HCT116 (cell line): ENCODE results near the gene DNM1L. TPM values are rescaled to one million over a fixed set of nuclear protein-coding genes. Genes with fewer than 3 reads are reported as not detected.
"Not testable (repeated sequence)": the region's sequence is repeated elsewhere in the genome, so short reads cannot be mapped to it uniquely, and the experiment has no call there.

Experiments
- ATAC-seq: fragments of 200-7000 bp; cut with Tn5 transposase; 2 replicates; pipeline ENCODE4 v1.9.1; 2020; ENCODE audit warnings: mild to moderate bottlenecking, moderate library complexity
- BruUV-seq: library from RNA; stranded (reverse); fragments of 400-500 nt; replicated peaks from 2 replicates; lab custom pipeline; 2021; lab: Mats Ljungman, UMichigan
- CTCF ChIA-PET: fragments of 300-600 bp; sonication (Branson Sonifier 250); formaldehyde crosslinking; loops from one replicate; lab custom pipeline; 2021; ENCODE audit warnings: antibody characterized with exemption; lab: Charles Lee
- POLR2A ChIA-PET: fragments of 300-600, 350-600 bp; sonication (Branson Sonifier 250); formaldehyde crosslinking; loops from one replicate; lab custom pipeline; 2021; ENCODE audit warnings: antibody characterized with exemption; lab: Charles Lee
- RAD21 ChIA-PET, 2 experiments: fragments of 300-600 bp; sonication (Branson Sonifier 250); formaldehyde crosslinking; loops; one replicate each; lab custom pipeline; 2023; ENCODE audit warnings: low total read pairs in 2 of 2; ENCODE audit not compliant: uncharacterized antibody in 2 of 2, unreplicated experiment in 2 of 2, low non-redundant PET in 1 of 2; lab: Charles Lee
- DNase-seq: peaks from one replicate; pipeline ENCODE4 v3.0.0-alpha.2; 2010; ENCODE audit warnings: low read depth, low spot score
- H2AFZ ChIP-seq: fragments of 200-600 bp; shearing (Covaris generic), sonication (generic); 2 replicates; pipeline ENCODE4 v1.6.1; 2017; ENCODE audit warnings: low read depth, mixed run types, mixed read lengths, antibody characterized with exemption, low read length; ENCODE audit not compliant: poor library complexity, severe bottlenecking
- H3K27ac ChIP-seq: 2 replicates; pipeline ENCODE4 v1.5.1; 2012; ENCODE audit warnings: low read depth, low read length
- H3K27me3 ChIP-seq: fragments of 200-600 bp; sonication (generic); 2 replicates; pipeline ENCODE4 v1.6.1; 2016; ENCODE audit warnings: mixed run types, low read length, mixed read lengths; ENCODE audit not compliant: insufficient read depth
- H3K36me3 ChIP-seq, 2 experiments: fragments of 200-500 bp in 1 of 2; fragments of 200-600 bp in 1 of 2; sonication (Bioruptor generic) in 1 of 2; sonication (generic) in 1 of 2; 2 replicates each; pipeline versions ENCODE4 v1.5.1 to v1.6.1; 2014 to 2016; ENCODE audit warnings: low read length in 2 of 2, inconsistent platforms in 1 of 2, mixed read lengths in 1 of 2, mixed run types in 1 of 2; ENCODE audit not compliant: insufficient read depth in 2 of 2, control insufficient read depth in 1 of 2
- H3K4me1 ChIP-seq, 2 experiments: fragments of 200-600 bp in 1 of 2; sonication (generic) in 1 of 2; 2 replicates each; pipeline versions ENCODE4 v1.5.1 to v1.6.1; 2012 to 2017; ENCODE audit warnings: low read length in 2 of 2, inconsistent platforms in 1 of 2, mild to moderate bottlenecking in 1 of 2, mixed read lengths in 1 of 2, mixed run types in 1 of 2, moderate library complexity in 1 of 2; ENCODE audit not compliant: insufficient read depth in 2 of 2, control insufficient read depth in 1 of 2
- H3K4me2 ChIP-seq: fragments of 200-600 bp; sonication (generic); 2 replicates; pipeline ENCODE4 v1.6.1; 2017; ENCODE audit warnings: mixed run types, low read length, mixed read lengths
- H3K4me3 ChIP-seq, 2 experiments: fragments of 200-600 bp in 1 of 2; sonication (generic) in 1 of 2; replicated peaks in 1 of 2; 2 replicates each; pipeline ENCODE4 v1.5.1; 2011 to 2016; ENCODE audit warnings: low read length in 2 of 2, control low read depth in 1 of 2, low read depth in 1 of 2, mild to moderate bottlenecking in 1 of 2, mixed read lengths in 1 of 2, mixed run types in 1 of 2
- H3K79me2 ChIP-seq: fragments of 200-600 bp; sonication (generic); 2 replicates; pipeline ENCODE4 v1.6.1; 2017; ENCODE audit warnings: mild to moderate bottlenecking, mixed run types, low read length, moderate library complexity, mixed read lengths; ENCODE audit not compliant: insufficient read depth
- H3K9ac ChIP-seq: fragments of 200-600 bp; sonication (generic); 2 replicates; pipeline ENCODE4 v1.6.1; 2016; ENCODE audit warnings: low read length, mixed read lengths
- H3K9me2 ChIP-seq: fragments of 200-600 bp; sonication (generic), shearing (Covaris generic); 2 replicates; pipeline ENCODE4 v1.6.1; 2017; ENCODE audit warnings: mixed run types, mild to moderate bottlenecking, moderate library complexity; ENCODE audit not compliant: insufficient read depth
- H3K9me3 ChIP-seq, 2 experiments: fragments of 200-500 bp in 1 of 2; fragments of 200-600 bp in 1 of 2; sonication (Bioruptor generic) in 1 of 2; sonication (generic) in 1 of 2; 2 replicates each; pipeline ENCODE4 v1.6.1; 2014 to 2017; ENCODE audit warnings: low read length in 2 of 2, mixed read lengths in 2 of 2, inconsistent platforms in 1 of 2, low read depth in 1 of 2, mild to moderate bottlenecking in 1 of 2, mixed run types in 1 of 2, moderate library complexity in 1 of 2; ENCODE audit not compliant: control insufficient read depth in 1 of 2, insufficient read depth in 1 of 2
- H4K20me1 ChIP-seq: fragments of 200-600 bp; sonication (generic), shearing (Covaris generic); 2 replicates; pipeline ENCODE4 v1.6.1; 2017; ENCODE audit warnings: mixed run types, mild to moderate bottlenecking, moderate library complexity; ENCODE audit not compliant: insufficient read depth
- CBX3 ChIP-seq: IDR thresholded peaks from 2 replicates; pipeline ENCODE4 v1.6.1; 2012; ENCODE audit warnings: low read depth
- EGR1 ChIP-seq: IDR thresholded peaks from 2 replicates; pipeline ENCODE4 v1.6.1; 2012; ENCODE audit warnings: low read depth
- FOSL1 ChIP-seq: IDR thresholded peaks from 2 replicates; pipeline ENCODE4 v1.6.1; 2012; ENCODE audit warnings: low read depth
- REST ChIP-seq: IDR thresholded peaks from 2 replicates; pipeline ENCODE4 v1.6.1; 2012; ENCODE audit warnings: low read depth
- SP1 ChIP-seq: IDR thresholded peaks from 2 replicates; pipeline ENCODE4 v1.6.1; 2012; ENCODE audit warnings: low read depth
- TCF7L2 ChIP-seq: IDR thresholded peaks from 2 replicates; pipeline ENCODE4 v1.7.0; 2011; ENCODE audit warnings: borderline replicate concordance, inconsistent platforms; ENCODE audit not compliant: insufficient read depth, insufficient read length; ENCODE audit errors: extremely low read depth
- ZBTB33 ChIP-seq: IDR thresholded peaks from 2 replicates; pipeline ENCODE4 v1.6.1; 2011; ENCODE audit warnings: mild to moderate bottlenecking, low read length, moderate library complexity; ENCODE audit not compliant: insufficient replicate concordance; ENCODE audit errors: extremely low read depth
- ZNF274 ChIP-seq: fragments of 200-500 bp; sonication (Bioruptor generic); IDR thresholded peaks from 2 replicates; pipeline ENCODE4 v1.6.1; 2014; ENCODE audit warnings: mild to moderate bottlenecking, low read depth, low read length, inconsistent platforms
- intact Hi-C: fragments of 100-400 bp; cut with micrococcal nuclease; formaldehyde crosslinking; loops from 2 replicates; pipeline ENCODE4 v1.10.0; 2022
- total RNA-seq: library from RNA; stranded (reverse); gene quantifications from one replicate; pipeline ENCODE4 v1.2.1, GENCODE V29; 2021; ENCODE audit not compliant: unreplicated experiment

DNM1L gene
- total RNA-seq, 1 experiment from 2014 or later = 69.7 TPM

- RAD21 ChIA-PET = no interaction called here
- POLR2A ChIA-PET = no interaction called here
- no peak for TF ChIP-seq FOSL1
- TF ChIP-seq TCF7L2 = no peak
- no peak for TF ChIP-seq ZBTB33
- TF ChIP-seq EGR1 = no peak
- TF ChIP-seq SP1 = no peak
- TF ChIP-seq CBX3 = no peak
- no peak for TF ChIP-seq ZNF274
- TF ChIP-seq REST = no peak
- Histone ChIP-seq H3K27ac (no peak overlapping the region), H3K79me2 (no peaks in the 10 kb centered on the region), H2AFZ (no peak overlapping the region), H3K4me1 (no peaks in the 10 kb centered on the region), H4K20me1 (no peaks in the 10 kb centered on the region), H3K9me2 (no peaks in the 10 kb centered on the region), H3K4me3 (no peak overlapping the region), H3K9ac (no peak overlapping the region), H3K36me3 (peaks cover 6 to 9% of the 10 kb centered on the region in 2 experiments; a peak in 3 of 4 replicates), H3K4me2 (no peak overlapping the region), H3K9me3 (no peaks in the 10 kb centered on the region), H3K27me3 (no peaks in the 10 kb centered on the region)
- BruUV-seq = no TSS peak
- no peak for ATAC-seq
- DNase-seq = no peak
- CTCF ChIA-PET = no interaction called here
- intact Hi-C loops = no loop called here
Measured at GRCh38 chr12:32718926-32719325, 39.8 kb downstream of the DNM1L start.

GRCh38 chr12:32725308-32725707, 46.2 kb downstream of the DNM1L start:
- H2AFZ ChIP-seq, ATAC-seq, BruUV-seq, DNase-seq, RAD21 ChIA-PET, H3K27me3 ChIP-seq, H3K4me2 ChIP-seq, H3K9ac ChIP-seq, H3K79me2 ChIP-seq, intact Hi-C loops, H3K4me3 ChIP-seq, H3K9me2 ChIP-seq, H4K20me1 ChIP-seq, H3K9me3 ChIP-seq, H3K36me3 ChIP-seq, POLR2A ChIA-PET, H3K4me1 ChIP-seq, H3K27ac ChIP-seq: not testable (repeated sequence)
- CTCF ChIA-PET = interaction anchor here (1.2 kb wide), 1 partner anchor 30 kb away, joined by 3 read pairs; the partner anchor contains the start of gene YARS2
